Measurements from ENCODE around the gene CDH4. TPM values are rescaled to one million over a fixed set of nuclear protein-coding genes. Genes with fewer than 3 reads are reported as not detected.

The CDH4 gene
- total RNA-seq, 1 donor from 2014 or later, result 8.3 TPM

DNA sequence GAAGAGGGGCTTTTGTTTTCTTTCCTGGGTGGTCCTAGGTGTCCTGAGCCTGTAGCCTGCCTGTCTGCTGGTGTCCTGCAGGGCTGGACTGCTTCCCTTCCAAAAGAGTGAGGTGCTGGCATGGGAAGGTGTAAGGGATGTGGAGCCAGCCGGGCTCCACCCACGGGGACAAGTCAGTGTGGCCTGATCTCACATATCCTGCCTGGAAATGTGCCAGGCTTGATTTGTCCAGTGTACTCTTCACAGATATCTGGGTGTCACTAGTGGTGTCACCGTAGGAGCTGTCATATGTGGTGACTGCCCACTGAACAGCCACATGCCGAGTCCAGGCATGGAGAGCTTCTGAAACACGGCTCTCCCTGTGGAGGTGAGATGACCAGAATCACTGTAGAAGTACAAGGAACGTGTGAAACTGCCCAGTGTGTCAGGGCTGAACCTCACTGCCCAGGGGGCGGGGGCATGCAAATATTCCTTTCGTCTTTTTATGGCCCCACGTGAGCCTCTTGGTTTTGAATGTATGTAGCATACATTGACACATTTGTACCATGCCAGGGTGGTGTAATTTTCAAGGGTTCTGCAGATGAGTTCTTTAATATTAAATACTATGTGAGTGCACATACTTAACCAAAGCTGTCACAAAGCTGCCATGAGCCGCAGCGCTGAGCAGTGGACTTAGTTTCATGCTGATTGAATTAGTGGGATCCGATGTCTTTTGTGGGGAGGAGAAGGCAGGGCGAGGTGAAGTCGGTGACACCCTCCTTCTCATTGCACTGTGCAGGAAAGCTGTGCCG is 55.8 kb downstream of the CDH4 start:
- Mint-ChIP-seq H3K27ac (no peak overlapping the region), H3K27me3 (peaks cover 6% of the 10 kb centered on the region), H3K4me1 (ENCODE audit: unreplicated experiment) (peaks cover 18% of the 10 kb centered on the region), H3K36me3 (no peaks in the 10 kb centered on the region), H3K9me3 (no peaks in the 10 kb centered on the region), H3K4me3 (no peak overlapping the region)
- TF ChIP-seq, protein P1, sequence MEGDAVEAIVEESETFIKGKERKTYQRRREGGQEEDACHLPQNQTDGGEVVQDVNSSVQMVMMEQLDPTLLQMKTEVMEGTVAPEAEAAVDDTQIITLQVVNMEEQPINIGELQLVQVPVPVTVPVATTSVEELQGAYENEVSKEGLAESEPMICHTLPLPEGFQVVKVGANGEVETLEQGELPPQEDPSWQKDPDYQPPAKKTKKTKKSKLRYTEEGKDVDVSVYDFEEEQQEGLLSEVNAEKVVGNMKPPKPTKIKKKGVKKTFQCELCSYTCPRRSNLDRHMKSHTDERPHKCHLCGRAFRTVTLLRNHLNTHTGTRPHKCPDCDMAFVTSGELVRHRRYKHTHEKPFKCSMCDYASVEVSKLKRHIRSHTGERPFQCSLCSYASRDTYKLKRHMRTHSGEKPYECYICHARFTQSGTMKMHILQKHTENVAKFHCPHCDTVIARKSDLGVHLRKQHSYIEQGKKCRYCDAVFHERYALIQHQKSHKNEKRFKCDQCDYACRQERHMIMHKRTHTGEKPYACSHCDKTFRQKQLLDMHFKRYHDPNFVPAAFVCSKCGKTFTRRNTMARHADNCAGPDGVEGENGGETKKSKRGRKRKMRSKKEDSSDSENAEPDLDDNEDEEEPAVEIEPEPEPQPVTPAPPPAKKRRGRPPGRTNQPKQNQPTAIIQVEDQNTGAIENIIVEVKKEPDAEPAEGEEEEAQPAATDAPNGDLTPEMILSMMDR (conservative IDR thresholded peaks at IDR 0.05), result no peak
- no peak for DNase-seq (ENCODE audit: extremely low spot score, unreplicated experiment)

DNA sequence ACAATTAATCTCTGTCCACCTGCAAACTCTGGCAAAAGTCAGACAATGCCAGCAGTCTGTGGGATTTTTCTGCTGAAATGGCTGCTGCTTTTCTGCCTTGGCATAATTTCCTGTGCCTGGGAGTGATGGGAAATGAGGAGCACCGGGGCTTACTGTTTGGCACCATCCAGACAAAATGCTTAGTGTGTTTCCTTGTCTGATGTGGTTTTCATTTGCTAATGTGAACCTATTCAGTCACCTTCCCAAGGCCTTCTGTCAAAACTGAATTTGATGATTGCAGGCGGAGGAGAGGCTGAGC is 56.4 kb downstream of the CDH4 start:
- Mint-ChIP-seq H3K36me3 (no peaks in the 10 kb centered on the region), H3K4me1 (ENCODE audit: unreplicated experiment) (peaks cover 18% of the 10 kb centered on the region), H3K27me3 (peaks cover 6% of the 10 kb centered on the region), H3K4me3 (no peak overlapping the region), H3K9me3 (no peaks in the 10 kb centered on the region), H3K27ac (no peak overlapping the region)
- TF ChIP-seq, protein P1 (conservative IDR thresholded peaks at IDR 0.05), result no peak
- no peak for DNase-seq (ENCODE audit: extremely low spot score, unreplicated experiment)

DNA sequence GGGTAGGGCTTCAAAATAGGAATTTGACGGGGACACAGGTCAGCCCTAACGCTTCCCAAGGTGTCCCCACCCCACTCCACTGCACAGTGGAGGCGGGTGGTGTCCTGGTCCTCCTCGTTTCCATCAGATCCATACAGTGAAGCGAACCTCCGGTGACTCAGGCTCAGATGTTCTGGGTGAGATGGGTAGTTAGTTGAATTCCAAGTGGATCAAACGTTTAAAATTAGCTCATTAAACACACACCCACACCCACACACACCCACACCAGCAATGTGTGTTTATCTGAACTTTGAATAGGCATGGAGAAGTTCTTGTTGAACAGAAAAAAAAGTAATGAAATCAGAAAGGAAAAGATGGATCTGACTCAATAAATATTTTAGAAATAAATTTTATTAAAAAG is 58.9 kb downstream of the CDH4 start:
- H3K4me3 Mint-ChIP-seq, result no peak overlapping the region
- TF ChIP-seq, protein P1 (conservative IDR thresholded peaks at IDR 0.05), result no peak

DNA sequence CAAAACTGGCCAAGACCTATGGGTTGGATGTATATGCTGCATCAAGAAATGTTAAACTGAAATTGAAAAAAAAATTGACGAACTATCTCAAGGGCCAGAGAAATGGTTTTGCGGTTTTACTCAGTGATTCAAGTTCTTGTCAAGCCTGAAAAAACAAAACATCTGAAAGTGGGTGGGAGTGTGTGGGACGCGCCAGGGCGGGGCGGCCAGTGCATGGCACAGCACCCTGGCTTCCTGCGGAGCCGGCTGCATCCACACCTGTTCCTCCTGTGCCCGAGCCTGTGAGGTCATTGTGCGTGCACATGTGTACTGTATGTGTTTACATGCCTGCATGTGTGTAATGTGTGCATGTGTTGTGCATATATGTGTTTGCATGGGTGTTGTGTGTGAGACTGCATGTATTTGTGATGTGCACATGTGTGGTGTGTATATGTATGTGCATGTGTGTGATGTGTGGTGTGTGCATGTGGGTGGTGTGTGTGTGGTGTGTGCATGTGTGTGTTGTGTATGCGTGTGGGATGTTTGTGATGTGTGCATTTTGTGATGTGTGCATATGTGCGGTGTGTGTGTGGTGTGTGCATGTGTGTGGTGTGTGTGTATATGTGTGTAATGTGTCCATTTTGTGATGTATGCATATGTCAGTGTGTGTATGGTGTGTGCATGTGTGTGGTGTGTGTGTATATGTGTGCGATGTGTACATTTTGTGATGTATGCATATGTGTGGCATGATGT is 59.8 kb downstream of the CDH4 start:
- Mint-ChIP-seq H3K9me3 (no peaks in the 10 kb centered on the region), H3K36me3 (no peaks in the 10 kb centered on the region), H3K27ac (no peak overlapping the region), H3K4me1 (ENCODE audit: unreplicated experiment) (peaks cover 25% of the 10 kb centered on the region), H3K4me3 (no peak overlapping the region), H3K27me3 (peaks cover 11% of the 10 kb centered on the region)
- TF ChIP-seq, protein P1 (conservative IDR thresholded peaks at IDR 0.05), result no peak
- no peak for DNase-seq (ENCODE audit: extremely low spot score, unreplicated experiment)

More for the DNA sequence above, 58.9 kb downstream of the CDH4 start:
- Mint-ChIP-seq H3K27ac (no peak overlapping the region), H3K36me3 (no peaks in the 10 kb centered on the region), H3K27me3 (peaks cover 11% of the 10 kb centered on the region), H3K4me1 (ENCODE audit: unreplicated experiment) (peaks cover 19% of the 10 kb centered on the region), H3K9me3 (no peaks in the 10 kb centered on the region)
- DNase-seq (ENCODE audit: extremely low spot score, unreplicated experiment), result no peak

DNA sequence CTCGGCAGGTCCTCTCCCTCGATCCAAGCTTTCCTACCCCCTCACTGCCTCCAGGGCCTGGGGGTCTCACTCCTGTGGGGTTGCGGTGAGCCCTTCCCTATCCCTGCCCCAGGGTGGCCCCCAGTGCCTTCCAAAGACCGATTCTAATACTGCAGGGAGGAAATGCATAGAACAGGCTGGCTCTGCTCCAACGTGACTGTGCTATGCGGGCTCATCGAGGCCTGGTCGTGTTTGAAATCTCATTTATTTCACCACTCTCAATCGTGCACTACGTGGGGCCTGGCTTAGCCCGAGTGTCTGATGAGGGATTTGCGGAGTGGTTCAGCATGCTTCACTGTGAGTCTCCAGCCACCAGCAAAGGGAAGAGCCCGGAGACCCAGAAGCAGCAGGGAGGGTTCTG is 60.9 kb downstream of the CDH4 start:
- DNase-seq (ENCODE audit: extremely low spot score, unreplicated experiment), result no peak

More for the DNA sequence above, 60.9 kb downstream of the CDH4 start:
- Mint-ChIP-seq H3K27ac (no peak overlapping the region), H3K27me3 (peaks cover 11% of the 10 kb centered on the region), H3K9me3 (no peaks in the 10 kb centered on the region), H3K4me3 (no peak overlapping the region), H3K36me3 (no peaks in the 10 kb centered on the region), H3K4me1 (ENCODE audit: unreplicated experiment) (peaks cover 22% of the 10 kb centered on the region)
- TF ChIP-seq, protein P1 (conservative IDR thresholded peaks at IDR 0.05), result no peak
